ENCODE measurements around the gene ERAS.
A peak's percentile ranks its signal among the peaks of the same experiment; 100 is the strongest.
"Not testable (repeated sequence)": the region's sequence is repeated elsewhere in the genome, so short reads cannot be mapped to it uniquely, and the experiment has no call there.

ERAS gene

GRCh38 chrX:48800574-48801279 is 25.6 kb upstream of the ERAS start:
- no peak for DNase-seq

DNA sequence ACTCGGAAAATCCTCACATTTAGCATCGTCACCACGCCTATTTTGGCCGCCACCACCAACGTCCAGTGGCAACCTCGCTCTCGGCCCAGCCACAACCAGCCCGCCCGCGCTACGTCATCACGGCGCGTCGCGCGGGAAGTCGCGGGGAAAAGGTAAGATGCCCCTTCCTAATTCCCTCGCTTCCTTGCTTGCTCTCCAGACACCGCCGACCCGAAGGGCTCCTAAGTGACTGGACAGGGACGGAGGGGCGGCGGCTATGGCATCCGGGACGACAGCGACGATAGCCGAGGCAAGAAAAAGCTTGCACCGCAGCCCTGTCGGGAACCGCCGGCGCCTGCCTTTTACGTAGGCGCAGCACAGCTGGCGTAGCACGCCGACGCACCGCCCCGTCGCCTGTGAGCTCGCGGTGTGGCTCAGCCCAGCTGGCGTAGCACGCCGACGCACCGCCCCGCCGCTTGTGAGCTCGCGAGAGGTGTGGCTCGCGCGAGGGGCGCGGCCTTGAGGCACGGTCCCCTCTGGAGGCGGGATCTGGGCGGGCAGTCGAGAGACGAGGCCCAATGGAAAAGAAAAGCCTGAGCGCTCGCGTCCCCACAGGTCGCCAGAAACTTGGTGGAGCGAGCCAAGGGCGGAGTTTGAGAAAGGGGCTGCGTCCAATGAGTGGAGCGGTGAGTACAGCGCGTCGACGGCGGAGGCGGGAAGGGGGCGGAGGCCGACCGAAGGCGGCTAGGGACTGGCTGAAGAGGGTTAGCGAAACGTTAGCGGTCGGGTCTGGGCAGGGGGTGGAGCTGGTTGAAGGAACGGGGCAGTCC is 24.8 kb upstream of the ERAS start, which contains the start of gene HDAC6:
Gene HDAC6 (plus strand): TSS at position 788 of the 809 bp plus-strand sequence. CDS start 626 bp downstream, outside the sequence.
- DNase-seq, result peak; percentile 92

GRCh38 chrX:48802089-48802904 is 24.0 kb upstream of the ERAS start:
- DNase-seq, result no peak

- no peak for DNase-seq
Measured at GRCh38 chrX:48802905-48803200, 23.5 kb upstream of the ERAS start.

DNA sequence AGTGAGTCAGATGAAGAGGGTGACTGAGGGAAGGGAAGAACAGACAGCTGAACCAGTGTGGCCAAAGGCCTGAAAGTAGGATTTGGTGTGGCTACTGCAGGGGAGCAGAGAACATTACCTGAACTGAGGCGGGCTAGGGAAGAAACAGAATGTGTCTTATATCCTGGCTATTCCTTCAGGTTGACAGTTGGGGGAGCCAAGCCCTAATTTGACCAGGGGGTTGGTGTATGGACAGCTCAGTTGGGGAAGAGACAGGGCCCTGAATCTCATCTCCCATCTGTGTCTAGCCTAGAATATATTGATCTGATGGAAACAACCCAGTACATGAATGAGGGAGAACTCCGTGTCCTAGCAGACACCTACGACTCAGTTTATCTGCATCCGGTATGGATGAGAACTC is 20.2 kb upstream of the ERAS start:
- no peak for DNase-seq

- no peak for DNase-seq
Measured at GRCh38 chrX:48813644-48814043, 12.7 kb upstream of the ERAS start.

DNA sequence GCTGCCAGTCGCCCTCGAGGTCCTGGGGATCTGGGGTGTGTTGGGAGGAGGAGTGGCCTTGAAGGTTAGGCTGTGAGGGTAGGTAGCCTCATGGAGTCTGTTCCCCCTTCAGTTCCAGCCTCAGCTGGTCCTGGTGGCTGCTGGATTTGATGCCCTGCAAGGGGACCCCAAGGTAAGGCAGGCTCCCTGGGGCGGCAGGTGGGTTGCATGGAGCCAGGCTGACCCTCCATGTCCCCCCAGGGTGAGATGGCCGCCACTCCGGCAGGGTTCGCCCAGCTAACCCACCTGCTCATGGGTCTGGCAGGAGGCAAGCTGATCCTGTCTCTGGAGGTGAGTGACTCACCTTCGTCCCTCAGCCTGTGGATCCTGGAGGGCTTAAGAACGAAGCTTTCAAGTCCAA is 11.6 kb upstream of the ERAS start:
- DNase-seq, result no peak

- no peak for DNase-seq
Measured at GRCh38 chrX:48815266-48815665, 11.0 kb upstream of the ERAS start.

DNA sequence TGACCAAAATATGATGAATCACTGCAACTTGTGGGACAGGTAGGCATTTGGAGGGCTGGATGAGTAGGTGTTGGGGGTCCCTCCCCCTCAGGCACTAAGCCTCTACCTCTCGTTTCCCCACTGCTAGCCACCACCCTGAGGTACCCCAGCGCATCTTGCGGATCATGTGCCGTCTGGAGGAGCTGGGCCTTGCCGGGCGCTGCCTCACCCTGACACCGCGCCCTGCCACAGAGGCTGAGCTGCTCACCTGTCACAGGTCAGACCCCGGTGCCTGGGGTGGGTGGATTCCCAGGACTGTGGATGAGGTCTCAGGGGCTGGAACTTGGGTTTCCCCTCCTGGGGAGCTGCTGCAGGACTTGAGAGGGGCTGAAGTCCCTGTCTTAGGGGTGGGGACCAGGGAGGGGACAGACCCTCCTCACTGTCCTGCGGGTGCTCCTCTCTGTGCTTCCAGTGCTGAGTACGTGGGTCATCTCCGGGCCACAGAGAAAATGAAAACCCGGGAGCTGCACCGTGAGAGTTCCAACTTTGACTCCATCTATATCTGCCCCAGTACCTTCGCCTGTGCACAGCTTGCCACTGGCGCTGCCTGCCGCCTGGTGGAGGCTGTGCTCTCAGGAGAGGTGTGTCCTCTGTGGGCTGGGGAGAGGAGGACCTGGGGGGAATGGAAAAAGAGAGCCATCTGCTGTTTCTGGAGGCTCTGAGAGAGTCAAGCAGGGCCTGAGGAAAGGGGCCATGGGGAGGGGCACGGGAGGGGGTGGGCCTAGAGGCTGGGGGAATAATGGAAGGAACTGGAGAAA is 10.1 kb upstream of the ERAS start:
- no peak for DNase-seq

DNA sequence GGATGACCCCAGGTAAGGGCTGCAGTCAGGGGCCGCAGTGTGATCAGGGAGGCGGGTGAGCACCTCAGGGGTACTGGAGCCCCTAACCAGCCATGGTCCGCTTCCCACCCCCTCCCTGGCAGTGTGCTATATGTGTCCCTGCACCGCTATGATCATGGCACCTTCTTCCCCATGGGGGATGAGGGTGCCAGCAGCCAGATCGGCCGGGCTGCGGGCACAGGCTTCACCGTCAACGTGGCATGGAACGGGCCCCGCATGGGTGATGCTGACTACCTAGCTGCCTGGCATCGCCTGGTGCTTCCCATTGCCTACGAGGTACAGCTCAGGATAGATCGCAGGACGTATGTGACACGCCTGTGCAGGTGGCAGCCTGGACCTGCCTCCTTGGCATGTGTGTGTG is 8.2 kb upstream of the ERAS start:
- no peak for DNase-seq

- no peak for DNase-seq
Measured at GRCh38 chrX:48818866-48819265, 7.4 kb upstream of the ERAS start.

- DNase-seq, result not testable (repeated sequence)
Measured at GRCh38 chrX:48819394-48819793, 6.9 kb upstream of the ERAS start.

DNA sequence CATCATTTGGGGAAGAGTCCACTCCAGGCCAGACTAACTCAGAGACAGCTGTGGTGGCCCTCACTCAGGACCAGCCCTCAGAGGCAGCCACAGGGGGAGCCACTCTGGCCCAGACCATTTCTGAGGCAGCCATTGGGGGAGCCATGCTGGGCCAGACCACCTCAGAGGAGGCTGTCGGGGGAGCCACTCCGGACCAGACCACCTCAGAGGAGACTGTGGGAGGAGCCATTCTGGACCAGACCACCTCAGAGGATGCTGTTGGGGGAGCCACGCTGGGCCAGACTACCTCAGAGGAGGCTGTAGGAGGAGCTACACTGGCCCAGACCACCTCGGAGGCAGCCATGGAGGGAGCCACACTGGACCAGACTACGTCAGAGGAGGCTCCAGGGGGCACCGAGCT is 3.3 kb upstream of the ERAS start:
- no peak for DNase-seq

DNA sequence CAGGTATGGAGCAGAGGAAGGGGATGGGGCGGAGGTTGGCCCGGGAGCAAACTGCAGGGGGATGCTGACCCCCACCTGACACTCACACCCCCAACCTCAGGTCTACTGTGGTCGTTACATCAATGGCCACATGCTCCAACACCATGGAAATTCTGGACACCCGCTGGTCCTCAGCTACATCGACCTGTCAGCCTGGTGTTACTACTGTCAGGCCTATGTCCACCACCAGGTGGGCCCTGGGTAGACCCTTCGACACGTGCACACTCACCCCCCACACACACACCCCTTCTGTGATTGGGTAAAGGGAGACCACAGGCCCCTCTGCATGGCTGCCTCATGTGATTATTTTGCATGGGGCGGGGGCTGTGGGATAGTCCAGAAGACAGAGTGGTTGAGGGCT is 2.2 kb upstream of the ERAS start:
- no peak for DNase-seq

DNA sequence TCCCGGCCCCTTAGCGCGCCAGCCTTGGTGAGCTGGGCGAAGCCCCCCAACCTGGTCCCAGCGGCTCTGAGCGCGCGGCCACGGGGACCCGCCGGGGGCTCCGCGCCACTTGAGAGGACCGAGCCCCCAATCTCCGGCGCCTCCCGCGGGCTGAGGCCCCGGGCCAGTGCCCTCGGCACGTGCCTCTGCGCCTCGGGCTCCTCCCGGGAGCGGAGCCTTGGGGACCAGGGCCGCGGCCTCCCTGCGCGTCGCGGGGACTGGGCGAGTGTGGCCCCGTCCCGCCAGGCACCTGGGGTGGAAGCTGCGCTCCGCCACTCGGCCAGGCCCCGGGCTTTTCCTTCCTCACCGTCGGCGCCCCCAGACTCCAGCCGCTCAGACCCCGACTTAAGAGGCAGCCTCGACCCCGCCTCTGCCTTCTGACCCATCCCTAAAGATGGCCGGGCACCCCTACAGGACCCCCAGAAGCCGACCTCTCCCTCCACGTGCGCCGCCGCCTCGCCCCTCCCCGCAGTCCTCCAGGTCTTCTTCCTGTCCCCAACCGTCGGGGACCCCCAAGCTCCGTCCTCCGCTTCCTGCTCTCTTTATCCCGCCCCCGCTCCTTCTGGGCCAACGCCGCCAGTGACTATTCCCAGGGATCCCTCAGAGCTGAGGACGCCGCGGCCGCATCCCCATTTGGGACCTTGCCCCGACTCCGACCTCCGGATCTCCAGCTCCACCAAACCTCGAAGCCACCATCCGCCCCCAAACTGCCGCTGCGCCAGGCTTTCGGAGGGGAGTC is 752 bp downstream of the ERAS start:
- DNase-seq, result no peak

DNA sequence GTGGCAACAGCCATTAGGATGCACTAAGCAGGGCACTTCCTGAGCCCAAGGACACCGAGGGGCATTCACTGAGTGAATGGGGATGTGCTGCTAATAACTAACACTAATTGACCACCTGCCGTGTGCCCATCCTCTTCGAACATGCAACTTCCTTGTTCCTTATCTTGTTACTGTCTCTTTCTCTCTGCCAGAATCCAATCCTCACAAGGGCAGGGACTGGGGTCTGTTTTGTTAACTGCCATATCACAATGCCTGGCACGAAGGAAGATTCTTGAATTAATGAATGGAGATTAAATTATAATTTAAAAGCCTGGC is 1.3 kb downstream of the ERAS start:
- no peak for DNase-seq

DNA sequence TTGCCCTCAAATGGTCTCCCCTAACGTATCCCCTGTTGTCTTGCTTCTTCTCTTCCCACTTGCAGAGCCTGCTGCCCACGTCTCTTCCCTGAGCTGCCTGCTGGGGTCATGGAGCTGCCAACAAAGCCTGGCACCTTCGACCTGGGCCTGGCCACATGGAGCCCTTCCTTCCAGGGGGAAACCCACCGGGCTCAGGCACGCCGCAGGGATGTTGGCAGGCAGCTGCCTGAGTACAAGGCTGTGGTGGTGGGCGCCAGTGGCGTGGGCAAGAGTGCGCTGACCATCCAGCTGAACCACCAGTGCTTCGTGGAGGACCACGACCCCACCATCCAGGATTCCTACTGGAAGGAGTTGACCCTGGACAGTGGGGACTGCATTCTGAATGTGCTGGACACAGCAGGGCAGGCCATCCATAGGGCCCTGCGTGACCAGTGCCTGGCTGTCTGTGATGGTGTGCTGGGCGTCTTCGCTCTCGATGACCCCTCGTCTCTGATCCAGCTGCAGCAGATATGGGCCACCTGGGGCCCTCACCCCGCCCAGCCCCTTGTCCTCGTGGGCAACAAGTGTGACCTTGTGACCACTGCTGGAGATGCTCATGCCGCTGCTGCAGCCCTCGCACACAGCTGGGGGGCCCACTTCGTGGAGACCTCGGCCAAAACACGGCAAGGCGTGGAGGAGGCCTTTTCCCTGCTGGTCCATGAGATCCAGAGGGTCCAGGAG is 2.9 kb downstream of the ERAS start:
- DNase-seq, result no peak

DNA sequence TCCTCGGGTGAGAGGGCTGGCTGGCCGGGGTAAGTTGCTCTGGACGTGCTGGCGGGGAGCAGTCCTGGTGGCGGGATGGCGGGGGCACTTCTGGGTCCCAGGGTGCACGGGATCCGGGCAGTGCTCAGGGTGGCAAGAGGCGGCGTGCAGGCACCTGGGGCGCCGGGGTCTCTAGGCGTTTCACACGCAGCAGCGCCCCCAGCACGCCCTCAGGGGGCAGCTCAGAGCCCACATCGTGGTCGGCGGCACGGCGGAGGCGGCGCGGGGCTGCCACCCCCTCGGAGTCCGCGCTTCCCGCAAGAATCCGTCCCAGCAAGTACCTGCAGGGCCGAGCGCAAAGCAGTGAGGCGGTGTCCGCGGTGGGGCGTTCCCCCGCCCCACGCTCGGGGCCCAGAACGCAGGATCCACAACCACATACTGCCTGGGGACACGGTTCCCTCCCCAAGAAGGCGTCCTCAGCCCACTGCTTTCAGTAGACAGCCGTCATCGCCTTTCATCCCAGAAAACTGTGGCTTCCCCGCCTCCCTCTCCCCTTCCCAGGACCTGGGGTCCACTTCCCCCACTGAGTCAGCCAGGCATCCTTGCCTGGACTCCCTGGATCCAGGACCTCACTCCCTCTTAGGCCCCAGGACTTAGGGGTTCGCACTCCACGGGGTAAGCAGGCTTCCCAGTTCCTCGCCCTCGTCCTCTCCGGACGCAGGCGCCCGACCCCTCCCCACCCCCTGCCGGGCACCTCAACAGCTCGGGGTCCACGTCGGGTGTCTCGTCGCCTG is 5.0 kb downstream of the ERAS start:
- no peak for DNase-seq

DNA sequence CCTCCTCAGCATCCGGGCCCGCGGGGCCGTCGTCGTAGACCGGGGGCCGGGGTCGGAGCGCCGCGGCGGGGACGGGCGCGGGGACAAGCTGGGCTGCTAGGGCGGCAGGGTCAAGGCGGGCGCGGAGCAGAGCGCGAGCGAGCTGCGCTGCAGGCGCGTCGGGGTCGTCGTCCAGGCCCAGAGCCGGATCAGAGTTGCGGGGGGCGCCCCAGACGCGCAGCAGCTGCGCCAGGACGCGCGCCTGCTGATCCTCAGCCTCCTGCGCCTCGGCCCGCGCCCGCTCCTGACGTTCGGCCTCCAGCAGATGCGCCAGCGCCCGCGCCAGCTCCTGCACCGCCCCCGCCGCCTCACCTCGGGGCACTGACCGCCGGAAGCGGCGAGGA is 5.6 kb downstream of the ERAS start:
- DNase-seq, result no peak

- DNase-seq, result no peak
Measured at GRCh38 chrX:48833542-48834138, 7.3 kb downstream of the ERAS start.

DNA sequence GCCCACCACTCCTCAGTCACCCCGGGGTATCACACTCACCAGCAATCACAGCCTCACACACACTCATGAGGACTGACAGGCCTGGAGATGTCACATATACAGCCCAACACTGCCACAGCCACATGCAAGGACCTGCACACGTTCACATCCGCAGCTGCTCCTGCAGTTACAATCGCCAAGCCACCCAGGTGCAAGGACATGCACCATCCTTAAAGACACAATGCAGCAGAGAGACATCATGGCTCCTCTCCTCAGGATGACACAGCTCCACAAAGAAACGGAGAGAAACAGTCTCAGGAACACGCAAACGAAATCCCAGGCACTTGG is 8.0 kb downstream of the ERAS start:
- DNase-seq, result no peak
